K562 (cell line): ENCODE measurements around the gene DYNLT2B. TPM values are rescaled to one million over a fixed set of nuclear protein-coding genes. Genes with fewer than 3 reads are reported as not detected.

Source experiments
- BRD4 ChIP-seq: fragments of 200-600 bp; sonication (generic); IDR thresholded peaks from 2 replicates; pipeline ENCODE4 v1.6.1; 2017; ENCODE audit warnings: inconsistent platforms
- ELF4 ChIP-seq: fragments of 450-650 bp; formaldehyde crosslinking; IDR thresholded peaks from 2 replicates; pipeline ENCODE4 v1.4.0; 2022; ENCODE audit warnings: missing genetic modification characterization
- MAFK ChIP-seq: IDR thresholded peaks from 2 replicates; pipeline ENCODE4 v1.6.1; 2011; ENCODE audit warnings: low read length, improper control_type of control experiment
- MGA ChIP-seq: fragments of 450-650 bp; IDR thresholded peaks from 2 replicates; pipeline ENCODE4 v1.6.1; 2016; ENCODE audit warnings: mild to moderate bottlenecking, moderate library complexity
- NFE2L1 ChIP-seq: fragments of 450-650 bp; IDR thresholded peaks from 2 replicates; pipeline ENCODE4 v1.6.1; 2016; ENCODE audit warnings: missing genetic modification characterization, low read depth, mild to moderate bottlenecking, missing compliant biosample characterization, moderate library complexity, borderline replicate concordance
- NFIC ChIP-seq: fragments of 450-650 bp; IDR thresholded peaks from 2 replicates; pipeline ENCODE4 v1.6.1; 2017; ENCODE audit warnings: mild to moderate bottlenecking, inconsistent platforms
- PTTG1 ChIP-seq: fragments of 450-650 bp; IDR thresholded peaks from 2 replicates; pipeline ENCODE4 v1.6.1; 2016; ENCODE audit warnings: low read depth, mild to moderate bottlenecking, missing genetic modification characterization, missing compliant biosample characterization
- RFX1 ChIP-seq: fragments of 450-650 bp; IDR thresholded peaks from 2 replicates; pipeline ENCODE4 v1.6.1; 2016; ENCODE audit warnings: mild to moderate bottlenecking, moderate library complexity
- SIN3B ChIP-seq: fragments of 450-650 bp; IDR thresholded peaks from 2 replicates; pipeline ENCODE4 v1.6.1; 2017; ENCODE audit warnings: low read depth, mild to moderate bottlenecking, moderate library complexity
- SMARCA4 ChIP-seq: fragments of 450-650 bp; IDR thresholded peaks from 2 replicates; pipeline ENCODE4 v1.6.1; 2016
- TEAD1 ChIP-seq, 2 experiments: fragments of 450-650 bp in 1 of 2; sonication (generic) in 1 of 2; formaldehyde crosslinking; IDR thresholded peaks; 2 replicates each; pipeline versions ENCODE4 v1.4.0 to v1.8.0; 2020 to 2022; ENCODE audit warnings: mild to moderate bottlenecking in 2 of 2, missing genetic modification reagents in 1 of 2
- UBTF ChIP-seq, 2 experiments: IDR thresholded peaks; 2 replicates each; pipeline ENCODE4 v1.6.1; 2012; ENCODE audit warnings: improper control_type of control experiment in 2 of 2, low read depth in 2 of 2, low read length in 2 of 2, borderline replicate concordance in 1 of 2
- XRCC4 ChIP-seq: IDR thresholded peaks from one replicate; pipeline ENCODE4 v1.6.1; 2011; ENCODE audit not compliant: insufficient read depth, insufficient read length; ENCODE audit errors: extremely low read depth
- ZNF699 ChIP-seq: fragments of 250-450 bp; sonication (Bioruptor Pico); IDR thresholded peaks from 2 replicates; pipeline ENCODE4 v1.8.0; 2021; ENCODE audit warnings: mild to moderate bottlenecking, moderate library complexity; ENCODE audit not compliant: insufficient replicate concordance
- polyA plus RNA-seq, 8 experiments: library from polyadenylated mRNA; depleted of rRNA in 4 of 8; stranded (reverse) in 5 of 8; unstranded in 3 of 8; fragments of >200 nt; fragmentation: Nextera tagmentation in 2 of 8; fragmentation: Illumina TruSeq in 1 of 8; extraction: Ambion mirVana in 2 of 8; extraction: Trizol in 1 of 8; gene quantifications; 2 replicates each; pipeline versions ENCODE4 v1.2.1 to v1.2.3, GENCODE V29; 2011 to 2014; ENCODE audit warnings: inconsistent platforms in 1 of 8, missing spikeins in 1 of 8
- total RNA-seq, 7 experiments: library from RNA; depleted of rRNA in 6 of 7; stranded (reverse); fragments of >200 nt in 6 of 7; fragmentation: Illumina TruSeq in 2 of 7; extraction: Trizol in 2 of 7; gene quantifications; 2 replicates each; pipeline versions ENCODE4 v1.2.1 to v1.2.3, GENCODE V29; 2011 to 2021; ENCODE audit warnings: low replicate concordance in 1 of 7

Gene DYNLT2B
- total and polyA plus RNA-seq, 9 of the 15 experiments (the other 6 are each of a cell fraction or from before 2014, with no cell fraction given): 6.5 to 19.9 (median 8.7) TPM

GRCh38 chr3:196336319-196337145, 18.5 kb upstream of the DYNLT2B start (continued):
- TF ChIP-seq NFIC (peak; percentile 82), MGA (peak; percentile 29), ELF4 (CRISPR knock-in tag) (no peak), SMARCA4 (no peak), ZNF699 (CRISPR knock-in tag) (no peak), NFE2L1 (tag) (no peak), RFX1 (peak; percentile 35; the same call in 1 of the 2 replicates), PTTG1 (no peak), UBTF (IDR thresholded peaks at IDR 0.05; ENCODE audit: borderline replicate concordance in 1 of 2, low read depth in 2 of 2, low read length in 2 of 2) (0 out of 4 replicates have a peak, but pooled peaks of 1 of the 2 experiments have one; percentile 24), TEAD1 (CRISPR knock-in tag; IDR thresholded peaks at IDR 0.05) (peak in 1 of 2 experiments; percentile 56; a peak in 1 of 4 replicates), SIN3B (no peak), BRD4 (0 out of 2 replicates have a peak, but pooled peaks have one; percentile 3), XRCC4 (no peak), MAFK (no peak)
